GM23338 (cell line): Measurements from ENCODE around the gene CMKLR1. TPM values are rescaled to one million over a fixed set of nuclear protein-coding genes. Genes with fewer than 3 reads are reported as not detected.

ENCODE experiments used
- ATAC-seq: fragments of 200-7000 bp; cut with Tn5 transposase; 3 replicates; pipeline ENCODE4 v1.9.1; 2020
- DNase-seq: peaks from one replicate; pipeline ENCODE4 v3.0.0-alpha.2; 2015; ENCODE audit warnings: low spot score
- H2AFZ ChIP-seq: fragments of 200-600 bp; sonication (generic); 2 replicates; pipeline ENCODE4 v1.8.0; 2016; ENCODE audit warnings: antibody characterized with exemption, mild to moderate bottlenecking, moderate library complexity
- H3F3A ChIP-seq: fragments of 200-600 bp; sonication (generic); replicated peaks from 2 replicates; pipeline ENCODE4 v1.8.0; 2017; ENCODE audit warnings: antibody characterized with exemption, mixed run types, low read depth
- H3K27ac ChIP-seq: fragments of 200-600 bp; sonication (generic); 2 replicates; pipeline ENCODE4 v1.6.1; 2016; ENCODE audit warnings: low read depth
- H3K27me3 ChIP-seq: fragments of 200-600 bp; sonication (generic); 2 replicates; pipeline ENCODE4 v1.8.0; 2016; ENCODE audit warnings: mild to moderate bottlenecking, mixed run types, moderate library complexity; ENCODE audit not compliant: insufficient read depth
- H3K36me3 ChIP-seq: fragments of 200-600 bp; sonication (generic); 2 replicates; pipeline ENCODE4 v1.8.0; 2016; ENCODE audit warnings: mild to moderate bottlenecking; ENCODE audit not compliant: insufficient read depth
- H3K4me1 ChIP-seq: fragments of 200-600 bp; sonication (generic); 2 replicates; pipeline ENCODE4 v1.8.0; 2016; ENCODE audit warnings: mild to moderate bottlenecking, moderate library complexity; ENCODE audit not compliant: insufficient read depth
- H3K4me2 ChIP-seq: fragments of 200-600 bp; sonication (generic); 2 replicates; pipeline ENCODE4 v1.7.1; 2017; ENCODE audit warnings: mixed run types
- H3K4me3 ChIP-seq: fragments of 200-600 bp; sonication (generic); 2 replicates; pipeline ENCODE4 v1.6.1; 2016; ENCODE audit warnings: mixed run types
- H3K79me2 ChIP-seq: fragments of 200-600 bp; sonication (generic); replicated peaks from 2 replicates; pipeline ENCODE4 v1.8.0; 2017; ENCODE audit warnings: mild to moderate bottlenecking; ENCODE audit not compliant: insufficient read depth
- H3K9me2 ChIP-seq: fragments of 200-600 bp; sonication (generic); 2 replicates; pipeline ENCODE4 v1.8.0; 2017; ENCODE audit not compliant: insufficient read depth
- H4K20me1 ChIP-seq: fragments of 200-600 bp; sonication (generic); replicated peaks from 2 replicates; pipeline ENCODE4 v1.8.0; 2017; ENCODE audit warnings: mild to moderate bottlenecking; ENCODE audit not compliant: insufficient read depth
- H3K27ac Mint-ChIP-seq: 2 replicates; pipeline ENCODE4 v1.8.0; 2020; ENCODE audit warnings: inconsistent platforms, mild to moderate bottlenecking, moderate library complexity, mixed read lengths
- H3K27me3 Mint-ChIP-seq: 3 replicates; pipeline ENCODE4 v1.8.0; 2022; ENCODE audit warnings: low read depth, mild to moderate bottlenecking, moderate library complexity, mixed read lengths, inconsistent platforms; ENCODE audit not compliant: insufficient read depth, poor library complexity
- H3K36me3 Mint-ChIP-seq: 3 replicates; pipeline ENCODE4 v1.8.0; 2021; ENCODE audit warnings: low read depth, mild to moderate bottlenecking, inconsistent platforms, moderate library complexity, mixed read lengths
- H3K4me1 Mint-ChIP-seq: 3 replicates; pipeline ENCODE4 v1.8.0; 2020; ENCODE audit warnings: mild to moderate bottlenecking, inconsistent platforms, mixed read lengths
- H3K4me3 Mint-ChIP-seq: 3 replicates; pipeline ENCODE4 v1.8.0; 2021; ENCODE audit warnings: moderate library complexity, mild to moderate bottlenecking, inconsistent platforms, mixed read lengths
- H3K9me3 Mint-ChIP-seq: 3 replicates; pipeline ENCODE4 v1.8.0; 2020; ENCODE audit warnings: moderate library complexity, mild to moderate bottlenecking, inconsistent platforms, mixed read lengths
- EZH2 ChIP-seq: fragments of 200-600 bp; sonication (generic); IDR thresholded peaks from one replicate; pipeline ENCODE4 v1.8.0; 2017; ENCODE audit warnings: antibody characterized with exemption, mild to moderate bottlenecking, low read depth; ENCODE audit not compliant: unreplicated experiment
- EZH2phosphoT487 ChIP-seq: fragments of 200-600 bp; sonication (generic); IDR thresholded peaks from one replicate; pipeline ENCODE4 v1.8.1; 2018; ENCODE audit warnings: antibody characterized with exemption; ENCODE audit not compliant: unreplicated experiment
- NANOG ChIP-seq: IDR thresholded peaks from 2 replicates; pipeline ENCODE4 v1.6.1; 2016; ENCODE audit warnings: antibody characterized with exemption, borderline replicate concordance
- ZNF462 ChIP-seq: fragments of 250-450 bp; sonication (Bioruptor Pico); IDR thresholded peaks from 2 replicates; pipeline ENCODE4 v1.5.0; 2020; ENCODE audit warnings: mild to moderate bottlenecking, moderate library complexity
- polyA plus RNA-seq: library from polyadenylated mRNA; unstranded; fragments of >200 nt; fragmentation: Nextera tagmentation; extraction: Ambion mirVana; gene quantifications from 2 replicates; pipeline ENCODE4 v1.2.1, GENCODE V29; 2016
- total RNA-seq: library from RNA; depleted of rRNA; stranded (reverse); fragments of >200 nt; shearing (Covaris generic); gene quantifications from 2 replicates; pipeline ENCODE4 v1.2.3, GENCODE V29; 2014

Gene CMKLR1
- total and polyA plus RNA-seq, 2 experiments from 2014 or later: 0.40 to 2.6 TPM

GRCh38 chr12:108257610-108258106 lies 81.5 kb downstream of the CMKLR1 start (continued):
- TF ChIP-seq ZNF462 (CRISPR knock-in tag) (no peak), EZH2 (no peak), NANOG (no peak)

GRCh38 chr12:108257004-108257403 lies 82.1 kb downstream of the CMKLR1 start:
- no peaks in the 10 kb centered on the region for H3K36me3 ChIP-seq
- H3K4me1 ChIP-seq: peaks cover 24% of the 10 kb centered on the region
- H3K27ac ChIP-seq: no peak overlapping the region
- no peak overlapping the region for H3K4me3 ChIP-seq
- Mint-ChIP-seq H3K36me3 (peaks cover 19% of the 10 kb centered on the region), H3K27me3 (peaks cover 3% of the 10 kb centered on the region), H3K9me3 (peaks cover 33% of the 10 kb centered on the region), H3K27ac (no peak overlapping the region), H3K4me1 (peaks cover 30% of the 10 kb centered on the region), H3K4me3 (no peak overlapping the region)
- ATAC-seq (no peak), DNase-seq (no peak)
- no peaks in the 10 kb centered on the region for H3K79me2 ChIP-seq
- H3K27me3 ChIP-seq: no peaks in the 10 kb centered on the region
- no peak overlapping the region for H2AFZ ChIP-seq
- H3K4me2 ChIP-seq: no peak overlapping the region
- H3K9me2 ChIP-seq: peaks cover 5% of the 10 kb centered on the region; the same call in 1 of the 2 replicates
- no peak for TF ChIP-seq NANOG
- no peak for TF ChIP-seq ZNF462 (CRISPR knock-in tag)
- no peak for TF ChIP-seq EZH2
- TF ChIP-seq EZH2phosphoT487: no peak
- H4K20me1 ChIP-seq: no peaks in the 10 kb centered on the region
- no peaks in the 10 kb centered on the region for H3F3A ChIP-seq
